IPS-18a (cell line): Measurements from ENCODE around the gene RARB.

Source experiments
- H3K27ac ChIP-seq: one replicate; pipeline ENCODE4 v1.5.1; 2013; ENCODE audit warnings: low read length
- H3K27me3 ChIP-seq: one replicate; pipeline ENCODE4 v1.6.1; 2013; ENCODE audit warnings: mild to moderate bottlenecking, low read length; ENCODE audit not compliant: control insufficient read depth, insufficient read depth
- H3K36me3 ChIP-seq: one replicate; pipeline ENCODE4 v1.6.1; 2013; ENCODE audit warnings: low read depth, low read length; ENCODE audit not compliant: control insufficient read depth
- H3K4me1 ChIP-seq: one replicate; pipeline ENCODE4 v1.6.1; 2013; ENCODE audit warnings: low read depth, low read length; ENCODE audit not compliant: control insufficient read depth
- H3K4me3 ChIP-seq: one replicate; pipeline ENCODE4 v1.5.1; 2013; ENCODE audit warnings: low read length
- H3K9ac ChIP-seq: one replicate; pipeline ENCODE4 v1.6.1; 2013; ENCODE audit warnings: mild to moderate bottlenecking, low read length, moderate library complexity
- H3K9me3 ChIP-seq: one replicate; pipeline ENCODE4 v1.6.1; 2013; ENCODE audit warnings: low read depth, low read length; ENCODE audit not compliant: control insufficient read depth

Gene RARB

GRCh38 chr3:25495726-25496253, 67.7 kb downstream of the RARB start:
- Histone ChIP-seq H3K9me3 (no peaks in the 10 kb centered on the region), H3K27ac (no peak overlapping the region), H3K27me3 (no peaks in the 10 kb centered on the region), H3K36me3 (no peaks in the 10 kb centered on the region), H3K4me3 (no peak overlapping the region), H3K9ac (no peak overlapping the region), H3K4me1 (no peaks in the 10 kb centered on the region)

GRCh38 chr3:25497096-25497495, 69.0 kb downstream of the RARB start:
- Histone ChIP-seq H3K9me3 (no peaks in the 10 kb centered on the region), H3K9ac (no peak overlapping the region), H3K4me3 (no peak overlapping the region), H3K36me3 (no peaks in the 10 kb centered on the region), H3K27ac (no peak overlapping the region), H3K4me1 (no peaks in the 10 kb centered on the region), H3K27me3 (no peaks in the 10 kb centered on the region)

GRCh38 chr3:25500706-25501210, 72.7 kb downstream of the RARB start:
- Histone ChIP-seq H3K27ac (no peak overlapping the region), H3K9me3 (no peaks in the 10 kb centered on the region), H3K4me1 (no peaks in the 10 kb centered on the region), H3K9ac (no peak overlapping the region), H3K4me3 (no peak overlapping the region), H3K27me3 (no peaks in the 10 kb centered on the region), H3K36me3 (no peaks in the 10 kb centered on the region)

- Histone ChIP-seq H3K4me1 (no peaks in the 10 kb centered on the region), H3K9ac (no peak overlapping the region), H3K27ac (no peak overlapping the region), H3K4me3 (no peak overlapping the region), H3K27me3 (no peaks in the 10 kb centered on the region), H3K9me3 (no peaks in the 10 kb centered on the region), H3K36me3 (no peaks in the 10 kb centered on the region)
Observed at GRCh38 chr3:25502233-25502632, 74.2 kb downstream of the RARB start.

GRCh38 chr3:25503898-25504301, 75.8 kb downstream of the RARB start:
- H3K27me3 ChIP-seq, result no peaks in the 10 kb centered on the region
- no peak overlapping the region for H3K9ac ChIP-seq
- H3K27ac ChIP-seq, result no peak overlapping the region
- H3K9me3 ChIP-seq, result no peaks in the 10 kb centered on the region
- no peaks in the 10 kb centered on the region for H3K4me1 ChIP-seq
- H3K4me3 ChIP-seq, result no peak overlapping the region
- no peaks in the 10 kb centered on the region for H3K36me3 ChIP-seq

- no peaks in the 10 kb centered on the region for H3K9me3 ChIP-seq
- no peak overlapping the region for H3K27ac ChIP-seq
- no peaks in the 10 kb centered on the region for H3K36me3 ChIP-seq
- no peak overlapping the region for H3K4me3 ChIP-seq
- no peak overlapping the region for H3K9ac ChIP-seq
- H3K27me3 ChIP-seq, result no peaks in the 10 kb centered on the region
- no peaks in the 10 kb centered on the region for H3K4me1 ChIP-seq
Observed at GRCh38 chr3:25505581-25505980, 77.5 kb downstream of the RARB start.

- Histone ChIP-seq H3K4me1 (no peaks in the 10 kb centered on the region), H3K9ac (no peak overlapping the region), H3K27ac (no peak overlapping the region), H3K9me3 (no peaks in the 10 kb centered on the region), H3K27me3 (no peaks in the 10 kb centered on the region), H3K4me3 (no peak overlapping the region), H3K36me3 (no peaks in the 10 kb centered on the region)
Observed at GRCh38 chr3:25507811-25508210, 79.7 kb downstream of the RARB start.

- Histone ChIP-seq H3K27ac (no peak overlapping the region), H3K4me1 (no peaks in the 10 kb centered on the region), H3K27me3 (no peaks in the 10 kb centered on the region), H3K9me3 (no peaks in the 10 kb centered on the region), H3K9ac (no peak overlapping the region), H3K4me3 (no peak overlapping the region), H3K36me3 (no peaks in the 10 kb centered on the region)
Observed at GRCh38 chr3:25508433-25508832, 80.4 kb downstream of the RARB start.

GRCh38 chr3:25508901-25509300, 80.8 kb downstream of the RARB start:
- H3K27ac ChIP-seq, result no peak overlapping the region
- H3K4me3 ChIP-seq, result no peak overlapping the region
- no peak overlapping the region for H3K9ac ChIP-seq
- no peaks in the 10 kb centered on the region for H3K36me3 ChIP-seq
- H3K9me3 ChIP-seq, result no peaks in the 10 kb centered on the region
- no peaks in the 10 kb centered on the region for H3K27me3 ChIP-seq
- H3K4me1 ChIP-seq, result peaks cover 2% of the 10 kb centered on the region

GRCh38 chr3:25510797-25511196, 82.7 kb downstream of the RARB start:
- Histone ChIP-seq H3K4me1 (peaks cover 6% of the 10 kb centered on the region), H3K27me3 (no peaks in the 10 kb centered on the region), H3K9me3 (no peaks in the 10 kb centered on the region), H3K36me3 (no peaks in the 10 kb centered on the region), H3K27ac (no peak overlapping the region), H3K4me3 (no peak overlapping the region), H3K9ac (no peak overlapping the region)

GRCh38 chr3:25511972-25512721, 84.1 kb downstream of the RARB start:
- Histone ChIP-seq H3K4me3 (no peak overlapping the region), H3K4me1 (peaks cover 6% of the 10 kb centered on the region), H3K9ac (no peak overlapping the region), H3K27me3 (no peaks in the 10 kb centered on the region), H3K36me3 (no peaks in the 10 kb centered on the region), H3K27ac (no peak overlapping the region), H3K9me3 (no peaks in the 10 kb centered on the region)
